H9 (cell line): ENCODE results near the gene CA9. TPM values are rescaled to one million over a fixed set of nuclear protein-coding genes. Genes with fewer than 3 reads are reported as not detected.

Source experiments
- DNase-seq: peaks from one replicate; pipeline ENCODE4 v3.0.0-alpha.2; 2017
- H2AFZ ChIP-seq: one replicate; pipeline ENCODE4 v1.6.1; 2013; ENCODE audit warnings: mild to moderate bottlenecking, low read length, control low read depth, moderate library complexity
- H2AK5ac ChIP-seq: 2 replicates; pipeline ENCODE4 v1.6.1; 2013; ENCODE audit warnings: low read length, control low read depth, mixed read lengths; ENCODE audit not compliant: insufficient read length
- H2BK120ac ChIP-seq: one replicate; pipeline ENCODE4 v1.6.1; 2013; ENCODE audit warnings: low read depth, mild to moderate bottlenecking, low read length, control low read depth, inconsistent platforms; ENCODE audit not compliant: poor library complexity, severe bottlenecking
- H2BK12ac ChIP-seq: 2 replicates; pipeline ENCODE4 v1.6.1; 2013; ENCODE audit warnings: low read length, control low read depth, mixed read lengths, low read depth; ENCODE audit not compliant: insufficient read length
- H2BK15ac ChIP-seq: 2 replicates; pipeline ENCODE4 v1.6.1; 2013; ENCODE audit warnings: low read depth, low read length, control low read depth
- H2BK20ac ChIP-seq: one replicate; pipeline ENCODE4 v1.6.1; 2013; ENCODE audit warnings: low read depth, mild to moderate bottlenecking, low read length, control low read depth, inconsistent platforms; ENCODE audit not compliant: poor library complexity, severe bottlenecking
- H2BK5ac ChIP-seq: 2 replicates; pipeline ENCODE4 v1.6.1; 2013; ENCODE audit warnings: low read length, control low read depth, mixed read lengths; ENCODE audit not compliant: insufficient read length
- H3K14ac ChIP-seq: 2 replicates; pipeline ENCODE4 v1.6.1; 2013; ENCODE audit warnings: low read length, control low read depth; ENCODE audit not compliant: insufficient read depth
- H3K18ac ChIP-seq: 2 replicates; pipeline ENCODE4 v1.6.1; 2013; ENCODE audit warnings: low read depth, mild to moderate bottlenecking, mixed read lengths, low read length, control low read depth; ENCODE audit not compliant: insufficient read length
- H3K23ac ChIP-seq: 2 replicates; pipeline ENCODE4 v1.6.1; 2013; ENCODE audit warnings: low read length, control low read depth, mixed read lengths, low read depth; ENCODE audit not compliant: insufficient read length
- H3K23me2 ChIP-seq: 2 replicates; pipeline ENCODE4 v1.6.1; 2013; ENCODE audit warnings: low read depth, mild to moderate bottlenecking, mixed read lengths, low read length, control low read depth; ENCODE audit not compliant: insufficient read length, poor library complexity, severe bottlenecking
- H3K27ac ChIP-seq: 2 replicates; pipeline ENCODE4 v1.5.1; 2013; ENCODE audit warnings: low read length, control low read depth, mixed read lengths, low read depth; ENCODE audit not compliant: insufficient read length
- H3K27me3 ChIP-seq: 2 replicates; pipeline ENCODE4 v1.6.1; 2013; ENCODE audit warnings: low read length, control low read depth, inconsistent platforms; ENCODE audit not compliant: insufficient read depth
- H3K4ac ChIP-seq: 2 replicates; pipeline ENCODE4 v1.6.1; 2013; ENCODE audit warnings: low read depth, mild to moderate bottlenecking, control low read depth, inconsistent platforms, low read length, moderate library complexity
- H3K4me1 ChIP-seq: 2 replicates; pipeline ENCODE4 v1.6.1; 2013; ENCODE audit warnings: low read length, control low read depth, inconsistent platforms; ENCODE audit not compliant: insufficient read depth
- H3K4me2 ChIP-seq: 2 replicates; pipeline ENCODE4 v1.6.1; 2013; ENCODE audit warnings: low read length, control low read depth, mixed read lengths; ENCODE audit not compliant: insufficient read length, insufficient read depth
- H3K56ac ChIP-seq: 2 replicates; pipeline ENCODE4 v1.6.1; 2013; ENCODE audit warnings: low read depth, mild to moderate bottlenecking, mixed read lengths, low read length, control low read depth; ENCODE audit not compliant: insufficient read length
- H3K79me1 ChIP-seq: 2 replicates; pipeline ENCODE4 v1.6.1; 2013; ENCODE audit warnings: low read depth, mild to moderate bottlenecking, moderate library complexity, low read length, control low read depth, inconsistent platforms; ENCODE audit not compliant: insufficient read depth, poor library complexity, severe bottlenecking
- H3K79me2 ChIP-seq: 2 replicates; pipeline ENCODE4 v1.6.1; 2013; ENCODE audit warnings: low read length, control low read depth, inconsistent platforms; ENCODE audit not compliant: insufficient read depth
- H3K9ac ChIP-seq: 2 replicates; pipeline ENCODE4 v1.6.1; 2013; ENCODE audit warnings: low read length, control low read depth, mixed read lengths; ENCODE audit not compliant: insufficient read length; ENCODE audit errors: extremely low read depth
- H3K9me3 ChIP-seq: one replicate; pipeline ENCODE4 v1.6.1; 2013; ENCODE audit warnings: low read depth, low read length, inconsistent platforms; ENCODE audit not compliant: control insufficient read depth
- H3T11ph ChIP-seq: one replicate; pipeline ENCODE4 v1.6.1; 2013; ENCODE audit warnings: mild to moderate bottlenecking, low read length, control low read depth, inconsistent platforms
- H4K20me1 ChIP-seq: one replicate; pipeline ENCODE4 v1.6.1; 2013; ENCODE audit not compliant: control insufficient read depth, insufficient read length, insufficient read depth
- H4K5ac ChIP-seq: 2 replicates; pipeline ENCODE4 v1.6.1; 2013; ENCODE audit warnings: low read depth, mild to moderate bottlenecking, mixed read lengths, low read length, control low read depth; ENCODE audit not compliant: insufficient read length
- H4K8ac ChIP-seq: replicated peaks from 2 replicates; pipeline ENCODE4 v1.6.1; 2013; ENCODE audit warnings: low read length, control low read depth, mixed read lengths, low read depth; ENCODE audit not compliant: insufficient read length
- H4K91ac ChIP-seq: 2 replicates; pipeline ENCODE4 v1.6.1; 2013; ENCODE audit warnings: low read depth, mild to moderate bottlenecking, moderate library complexity, mixed read lengths, low read length, control low read depth; ENCODE audit not compliant: insufficient read length
- H3K27ac Mint-ChIP-seq, 3 experiments: 2 replicates in 2 of 3; 3 replicates in 1 of 3; pipeline ENCODE4 v1.8.0; 2020 to 2021; ENCODE audit warnings: mixed read lengths in 3 of 3, mild to moderate bottlenecking in 1 of 3, moderate library complexity in 1 of 3
- H3K27me3 Mint-ChIP-seq: 2 replicates; pipeline ENCODE4 v1.8.0; 2021; ENCODE audit warnings: low read depth, mild to moderate bottlenecking, moderate library complexity, mixed read lengths
- H3K36me3 Mint-ChIP-seq, 3 experiments: 2 replicates in 2 of 3; 3 replicates in 1 of 3; pipeline ENCODE4 v1.8.0; 2020 to 2021; ENCODE audit warnings: low read depth in 3 of 3, mixed read lengths in 3 of 3; ENCODE audit not compliant: insufficient read depth in 1 of 3
- H3K4me1 Mint-ChIP-seq, 2 experiments: 2 replicates each; pipeline ENCODE4 v1.8.0; 2020; ENCODE audit warnings: mixed read lengths in 2 of 2
- H3K4me3 Mint-ChIP-seq, 2 experiments: 2 replicates in 1 of 2; 3 replicates in 1 of 2; pipeline ENCODE4 v1.8.0; 2020 to 2021; ENCODE audit warnings: mild to moderate bottlenecking in 2 of 2, mixed read lengths in 2 of 2, moderate library complexity in 1 of 2
- H3K9me3 Mint-ChIP-seq, 2 experiments: 2 replicates in 1 of 2; 3 replicates in 1 of 2; pipeline ENCODE4 v1.8.0; 2020; ENCODE audit warnings: mild to moderate bottlenecking in 2 of 2, mixed read lengths in 2 of 2, moderate library complexity in 1 of 2
- WGBS: extraction: QIAGEN DNeasy Blood & Tissue Kit; methylation state at CpG from one replicate; pipeline ENCODE4 v1.1.7; 2013; ENCODE audit warnings: missing lambda C conversion rate, low lambda C conversion rate, mixed read lengths; ENCODE audit not compliant: insufficient read length; ENCODE audit errors: extremely low coverage; 5-methylcytosine and 5-hydroxymethylcytosine counted together
- total RNA-seq: library from RNA; stranded (reverse); gene quantifications from 2 replicates; pipeline ENCODE4 v1.2.1, GENCODE V29; 2021
- TF ChIP-seq, protein P1 (sequence below): fragments of 200-600 bp; sonication (generic); conservative IDR thresholded peaks from 3 replicates; pipeline ENCODE4 v1.8.0; 2021; ENCODE audit warnings: antibody characterized with exemption, mild to moderate bottlenecking

The CA9 gene
- total RNA-seq, 1 experiment from 2014 or later: 0.94 TPM

DNA sequence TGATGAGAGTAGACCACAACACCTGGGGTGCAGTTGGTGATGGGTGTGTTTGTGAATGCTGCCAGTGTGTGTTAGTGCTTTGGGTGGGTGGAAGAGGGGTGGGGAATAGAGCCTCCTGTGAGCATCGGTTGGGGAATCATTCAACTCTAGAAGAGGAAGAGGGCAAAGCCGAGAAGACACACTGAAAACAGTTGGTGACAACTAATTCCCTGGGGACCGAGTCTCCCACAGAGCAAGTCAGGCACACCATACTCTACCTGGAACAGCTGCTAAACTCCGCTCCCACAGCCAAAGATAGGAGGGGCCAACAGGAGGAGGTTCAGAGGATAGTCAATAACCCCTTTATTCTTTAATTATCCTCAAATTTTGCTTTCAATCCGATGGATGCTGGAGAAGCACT, 7.2 kb upstream of the CA9 start:
- no peak overlapping the region for H2BK12ac ChIP-seq
- H2AK5ac ChIP-seq: no peak overlapping the region
- Mint-ChIP-seq H3K36me3 (peaks cover 12 to 20% (median 15%) of the 10 kb centered on the region in 3 experiments; a peak in 6 of 7 replicates), H3K9me3 (no peaks in the 10 kb centered on the region), H3K4me3 (no peak overlapping the region), H3K4me1 (peaks cover 21 to 31% of the 10 kb centered on the region in 2 experiments), H3K27ac (no peak overlapping the region; a peak in 1 of 7 replicates), H3K27me3 (peaks cover 9% of the 10 kb centered on the region)
- no peaks in the 10 kb centered on the region for H3K79me2 ChIP-seq
- WGBS: no CpG with 5 or more reads among the region's 5 CpGs
- no peak overlapping the region for H3K4me2 ChIP-seq
- H2BK15ac ChIP-seq: no peak overlapping the region; the same call in 1 of the 2 replicates
- no peak overlapping the region for H4K8ac ChIP-seq
- H3K4me1 ChIP-seq: no peaks in the 10 kb centered on the region; the same call in 1 of the 2 replicates
- H4K5ac ChIP-seq: no peak overlapping the region
- H3K14ac ChIP-seq: no peak overlapping the region
- H2BK120ac ChIP-seq: no peak overlapping the region
- no peak overlapping the region for H2AFZ ChIP-seq
- no peak overlapping the region for H2BK20ac ChIP-seq
- H3K23ac ChIP-seq: no peak overlapping the region
- H4K20me1 ChIP-seq: no peaks in the 10 kb centered on the region
- H3K27ac ChIP-seq: no peak overlapping the region
- no peak overlapping the region for H3T11ph ChIP-seq
- H3K27me3 ChIP-seq: no peaks in the 10 kb centered on the region
- no peak overlapping the region for H2BK5ac ChIP-seq
- no peak for DNase-seq
- no peak overlapping the region for H3K18ac ChIP-seq
- no peak overlapping the region for H3K4ac ChIP-seq
- no peaks in the 10 kb centered on the region for H3K79me1 ChIP-seq
- no peaks in the 10 kb centered on the region for H3K9me3 ChIP-seq
- H3K56ac ChIP-seq: no peak overlapping the region
- H4K91ac ChIP-seq: no peak overlapping the region
- TF ChIP-seq, protein P1, sequence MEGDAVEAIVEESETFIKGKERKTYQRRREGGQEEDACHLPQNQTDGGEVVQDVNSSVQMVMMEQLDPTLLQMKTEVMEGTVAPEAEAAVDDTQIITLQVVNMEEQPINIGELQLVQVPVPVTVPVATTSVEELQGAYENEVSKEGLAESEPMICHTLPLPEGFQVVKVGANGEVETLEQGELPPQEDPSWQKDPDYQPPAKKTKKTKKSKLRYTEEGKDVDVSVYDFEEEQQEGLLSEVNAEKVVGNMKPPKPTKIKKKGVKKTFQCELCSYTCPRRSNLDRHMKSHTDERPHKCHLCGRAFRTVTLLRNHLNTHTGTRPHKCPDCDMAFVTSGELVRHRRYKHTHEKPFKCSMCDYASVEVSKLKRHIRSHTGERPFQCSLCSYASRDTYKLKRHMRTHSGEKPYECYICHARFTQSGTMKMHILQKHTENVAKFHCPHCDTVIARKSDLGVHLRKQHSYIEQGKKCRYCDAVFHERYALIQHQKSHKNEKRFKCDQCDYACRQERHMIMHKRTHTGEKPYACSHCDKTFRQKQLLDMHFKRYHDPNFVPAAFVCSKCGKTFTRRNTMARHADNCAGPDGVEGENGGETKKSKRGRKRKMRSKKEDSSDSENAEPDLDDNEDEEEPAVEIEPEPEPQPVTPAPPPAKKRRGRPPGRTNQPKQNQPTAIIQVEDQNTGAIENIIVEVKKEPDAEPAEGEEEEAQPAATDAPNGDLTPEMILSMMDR: no peak
- H3K9ac ChIP-seq: no peak overlapping the region
- H3K23me2 ChIP-seq: peaks cover 8% of the 10 kb centered on the region
